Osteocyte (in vitro differentiated cells): ENCODE results near the gene GCHFR. TPM values are rescaled to one million over a fixed set of nuclear protein-coding genes. Genes with fewer than 3 reads are reported as not detected.
A peak's percentile ranks its signal among the peaks of the same experiment; 100 is the strongest.

ENCODE experiments used
- DNase-seq: peaks from one replicate; pipeline ENCODE4 v3.0.0; 2021; ENCODE audit warnings: mixed read lengths; ENCODE audit not compliant: unreplicated experiment; ENCODE audit errors: extremely low spot score
- H3K27ac Mint-ChIP-seq: one replicate; pipeline ENCODE4 v1.8.0; 2021; ENCODE audit warnings: mild to moderate bottlenecking, mixed read lengths; ENCODE audit not compliant: unreplicated experiment
- H3K27me3 Mint-ChIP-seq: one replicate; pipeline ENCODE4 v1.8.0; 2021; ENCODE audit warnings: mixed read lengths; ENCODE audit not compliant: unreplicated experiment
- H3K36me3 Mint-ChIP-seq: one replicate; pipeline ENCODE4 v1.8.0; 2021; ENCODE audit warnings: mixed read lengths; ENCODE audit not compliant: unreplicated experiment
- H3K4me1 Mint-ChIP-seq: one replicate; pipeline ENCODE4 v1.8.0; 2021; ENCODE audit warnings: mixed read lengths; ENCODE audit not compliant: unreplicated experiment
- H3K4me3 Mint-ChIP-seq: one replicate; pipeline ENCODE4 v1.8.0; 2021; ENCODE audit warnings: mild to moderate bottlenecking, moderate library complexity, mixed read lengths; ENCODE audit not compliant: unreplicated experiment
- H3K9me3 Mint-ChIP-seq: one replicate; pipeline ENCODE4 v1.8.0; 2021; ENCODE audit warnings: mixed read lengths; ENCODE audit not compliant: unreplicated experiment
- total RNA-seq: library from RNA; stranded (reverse); gene quantifications from 2 replicates; pipeline ENCODE4 v1.2.1, GENCODE V29; 2021
- TF ChIP-seq, protein P1 (sequence below): fragments of 200-600 bp; sonication (generic); IDR thresholded peaks from 2 replicates; pipeline ENCODE4 v1.5.0; 2021; ENCODE audit warnings: antibody characterized with exemption, mild to moderate bottlenecking, moderate library complexity

Gene GCHFR
- total RNA-seq, 1 donor from 2014 or later, result 3.8 TPM

DNA sequence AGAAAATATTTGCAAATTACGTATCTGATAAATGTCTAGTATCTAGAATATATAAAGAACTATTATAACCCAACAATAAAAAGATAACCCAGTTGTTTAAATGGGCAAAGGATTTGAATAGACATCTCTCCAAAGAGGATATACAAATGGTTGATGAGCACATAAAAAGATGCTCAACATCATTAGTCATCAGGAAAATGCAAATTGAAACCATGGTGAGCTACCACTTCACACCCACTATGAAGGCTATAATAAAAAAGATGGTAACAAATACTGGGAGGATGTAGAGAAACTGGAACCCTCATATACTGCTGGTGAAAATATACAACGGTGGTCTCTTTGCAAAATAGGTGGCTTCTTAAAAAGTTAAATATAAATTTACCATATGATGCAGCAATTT lies 40.9 kb upstream of the GCHFR start:
- no peaks in the 10 kb centered on the region for H3K9me3 Mint-ChIP-seq
- TF ChIP-seq, protein P1, sequence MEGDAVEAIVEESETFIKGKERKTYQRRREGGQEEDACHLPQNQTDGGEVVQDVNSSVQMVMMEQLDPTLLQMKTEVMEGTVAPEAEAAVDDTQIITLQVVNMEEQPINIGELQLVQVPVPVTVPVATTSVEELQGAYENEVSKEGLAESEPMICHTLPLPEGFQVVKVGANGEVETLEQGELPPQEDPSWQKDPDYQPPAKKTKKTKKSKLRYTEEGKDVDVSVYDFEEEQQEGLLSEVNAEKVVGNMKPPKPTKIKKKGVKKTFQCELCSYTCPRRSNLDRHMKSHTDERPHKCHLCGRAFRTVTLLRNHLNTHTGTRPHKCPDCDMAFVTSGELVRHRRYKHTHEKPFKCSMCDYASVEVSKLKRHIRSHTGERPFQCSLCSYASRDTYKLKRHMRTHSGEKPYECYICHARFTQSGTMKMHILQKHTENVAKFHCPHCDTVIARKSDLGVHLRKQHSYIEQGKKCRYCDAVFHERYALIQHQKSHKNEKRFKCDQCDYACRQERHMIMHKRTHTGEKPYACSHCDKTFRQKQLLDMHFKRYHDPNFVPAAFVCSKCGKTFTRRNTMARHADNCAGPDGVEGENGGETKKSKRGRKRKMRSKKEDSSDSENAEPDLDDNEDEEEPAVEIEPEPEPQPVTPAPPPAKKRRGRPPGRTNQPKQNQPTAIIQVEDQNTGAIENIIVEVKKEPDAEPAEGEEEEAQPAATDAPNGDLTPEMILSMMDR, result no peak
- H3K4me3 Mint-ChIP-seq, result no peak overlapping the region
- no peaks in the 10 kb centered on the region for H3K4me1 Mint-ChIP-seq
- H3K36me3 Mint-ChIP-seq, result peaks cover 2% of the 10 kb centered on the region
- H3K27ac Mint-ChIP-seq, result no peak overlapping the region
- DNase-seq, result no peak
- H3K27me3 Mint-ChIP-seq, result no peaks in the 10 kb centered on the region

DNA sequence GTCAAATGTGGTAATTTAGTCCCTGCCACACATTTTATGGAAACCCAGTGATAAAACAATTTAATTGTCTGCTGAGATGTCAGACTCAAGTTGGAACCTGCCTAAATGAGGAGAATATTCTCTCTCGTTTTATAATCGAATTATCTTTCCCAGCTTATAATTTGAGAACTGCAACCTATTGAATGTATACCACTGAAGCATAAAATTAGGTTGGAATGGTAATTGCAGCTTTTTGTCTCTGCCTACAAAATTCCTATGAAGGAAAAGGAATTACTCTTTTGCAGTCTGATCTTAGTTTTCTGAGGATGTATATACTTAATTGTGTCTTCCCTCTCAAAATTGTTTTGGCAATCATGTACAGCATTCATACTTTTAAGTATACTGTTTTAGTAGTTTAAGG lies 39.9 kb upstream of the GCHFR start:
- TF ChIP-seq, protein P1, result no peak
- no peak for DNase-seq
- Mint-ChIP-seq H3K36me3 (peaks cover 2% of the 10 kb centered on the region), H3K4me1 (no peaks in the 10 kb centered on the region), H3K27ac (no peak overlapping the region), H3K9me3 (no peaks in the 10 kb centered on the region), H3K4me3 (no peak overlapping the region), H3K27me3 (no peaks in the 10 kb centered on the region)

DNA sequence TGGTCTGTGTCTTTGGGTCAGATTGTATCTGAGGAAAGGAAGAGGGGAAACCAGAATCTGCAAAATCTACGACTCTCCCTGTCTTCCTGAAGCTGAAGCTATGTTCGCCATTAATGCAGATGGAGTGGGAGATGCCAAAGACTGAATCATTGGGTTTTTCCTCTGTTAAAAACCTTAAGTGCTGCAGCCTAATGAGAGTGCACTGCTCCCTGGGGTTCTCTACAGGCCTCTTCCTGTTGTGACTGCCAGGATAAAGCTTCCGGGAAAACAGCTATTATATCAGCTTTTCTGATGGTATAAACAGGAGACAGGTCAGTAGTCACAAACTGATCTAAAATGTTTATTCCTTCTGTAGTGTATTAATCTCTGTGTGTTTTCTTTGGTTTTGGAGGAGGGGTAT lies 32.8 kb upstream of the GCHFR start:
- Mint-ChIP-seq H3K27ac (peak overlapping the region; percentile 31), H3K36me3 (peaks cover 16% of the 10 kb centered on the region), H3K4me3 (no peak overlapping the region), H3K9me3 (no peaks in the 10 kb centered on the region), H3K27me3 (no peaks in the 10 kb centered on the region), H3K4me1 (no peaks in the 10 kb centered on the region)
- TF ChIP-seq, protein P1, result no peak
- no peak for DNase-seq

DNA sequence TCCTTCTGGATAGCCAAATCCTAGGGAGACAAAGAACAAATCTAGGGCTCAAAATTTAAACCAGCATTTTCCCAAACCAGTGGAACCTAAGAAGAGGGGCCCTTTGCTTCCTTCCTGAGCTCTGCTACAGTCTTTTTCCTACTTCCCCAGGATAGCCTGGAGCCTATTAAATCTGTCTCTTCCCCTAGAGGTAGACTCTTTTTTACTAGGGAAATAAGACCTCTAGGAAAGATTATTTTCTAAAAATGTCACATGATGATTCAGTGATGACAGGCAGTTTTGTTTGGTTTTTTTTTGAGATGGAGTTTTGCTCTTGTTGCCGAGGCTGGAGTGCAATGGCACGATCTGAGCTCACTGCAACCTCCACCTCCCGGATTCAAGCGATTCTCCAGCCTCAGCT lies 27.3 kb upstream of the GCHFR start:
- Mint-ChIP-seq H3K27ac (no peak overlapping the region), H3K27me3 (no peaks in the 10 kb centered on the region), H3K9me3 (no peaks in the 10 kb centered on the region), H3K4me3 (no peak overlapping the region), H3K36me3 (peaks cover 28% of the 10 kb centered on the region), H3K4me1 (no peaks in the 10 kb centered on the region)
- DNase-seq, result no peak
- TF ChIP-seq, protein P1, result no peak

DNA sequence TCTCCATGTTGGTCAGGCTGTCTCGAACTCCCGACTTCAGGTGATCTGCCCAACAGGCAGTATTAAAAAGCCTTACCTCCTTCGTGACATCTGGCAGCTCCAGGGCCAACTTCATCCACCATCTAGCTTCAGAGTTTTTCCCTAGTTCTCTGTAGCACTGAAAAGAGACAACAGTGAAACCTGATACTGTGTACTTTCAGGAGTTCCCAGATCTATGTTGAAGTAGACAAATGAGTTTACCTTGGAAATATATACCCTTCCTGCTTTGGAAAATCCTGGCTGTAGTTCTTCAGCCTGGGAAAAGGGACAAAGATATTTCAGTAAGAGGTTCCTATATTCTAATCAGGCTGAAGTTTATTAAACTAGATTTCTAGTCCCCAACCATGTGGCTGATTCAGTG lies 26.8 kb upstream of the GCHFR start:
- Mint-ChIP-seq H3K4me1 (no peaks in the 10 kb centered on the region), H3K27ac (no peak overlapping the region), H3K27me3 (no peaks in the 10 kb centered on the region), H3K4me3 (no peak overlapping the region), H3K36me3 (peaks cover 28% of the 10 kb centered on the region), H3K9me3 (no peaks in the 10 kb centered on the region)
- TF ChIP-seq, protein P1, result no peak
- DNase-seq, result no peak
